ENCODE results near the gene SEC16A. TPM values are rescaled to one million over a fixed set of nuclear protein-coding genes. Genes with fewer than 3 reads are reported as not detected.

Gene SEC16A
- total RNA-seq, 6 experiments from 2014 or later, result 46.9 to 108 (median 72.0) TPM

- no peak for ATAC-seq
- H3K4me1 ChIP-seq, result no peaks in the 10 kb centered on the region
- TF ChIP-seq CTCF (IDR thresholded peaks at IDR 0.05), result no peak
- TF ChIP-seq POLR2A (IDR thresholded peaks at IDR 0.05), result no peak
- DNase-seq, result no peak
- H3K27ac ChIP-seq, result no peak overlapping the region
- WGBS (ENCODE audit: insufficient coverage, low coverage, low lambda C conversion rate, missing lambda C conversion rate), result 92% methylated on average over 5 of the region's 12 CpGs
- intact Hi-C loops (cut with DNase I), result no loop called here
- H3K36me3 ChIP-seq, result peaks cover 19 to 95% (median 78%) of the 10 kb centered on the region in 4 donors
- no peak overlapping the region for H3K4me3 ChIP-seq
- H3K27me3 ChIP-seq, result no peaks in the 10 kb centered on the region
- no peaks in the 10 kb centered on the region for H3K9me3 ChIP-seq
Measured at GRCh38 chr9:136470792-136471469, 11.9 kb downstream of the SEC16A start.

GRCh38 chr9:136470356-136470755 is 12.5 kb downstream of the SEC16A start:
- H3K4me1 ChIP-seq, result no peaks in the 10 kb centered on the region
- TF ChIP-seq POLR2A (IDR thresholded peaks at IDR 0.05) (no peak), CTCF (IDR thresholded peaks at IDR 0.05) (no peak)

GRCh38 chr9:136467766-136468165 is 15.1 kb downstream of the SEC16A start:
- H3K36me3 ChIP-seq, result peaks cover 20 to 99% (median 76%) of the 10 kb centered on the region in 4 donors
- intact Hi-C loops (cut with DNase I), result no loop called here
- ATAC-seq, result no peak

More at GRCh38 chr9:136470356-136470755, 12.5 kb downstream of the SEC16A start:
- WGBS (ENCODE audit: insufficient coverage, low coverage, low lambda C conversion rate, missing lambda C conversion rate), result 87% methylated on average over 6 of the region's 11 CpGs
- Histone ChIP-seq H3K4me3 (no peak overlapping the region), H3K27ac (no peak overlapping the region), H3K9me3 (no peaks in the 10 kb centered on the region), H3K27me3 (no peaks in the 10 kb centered on the region), H3K36me3 (peaks cover 16 to 95% (median 77%) of the 10 kb centered on the region in 4 donors)
- intact Hi-C loops (cut with DNase I), result no loop called here
- no peak for ATAC-seq
- DNase-seq, result no peak

DNA sequence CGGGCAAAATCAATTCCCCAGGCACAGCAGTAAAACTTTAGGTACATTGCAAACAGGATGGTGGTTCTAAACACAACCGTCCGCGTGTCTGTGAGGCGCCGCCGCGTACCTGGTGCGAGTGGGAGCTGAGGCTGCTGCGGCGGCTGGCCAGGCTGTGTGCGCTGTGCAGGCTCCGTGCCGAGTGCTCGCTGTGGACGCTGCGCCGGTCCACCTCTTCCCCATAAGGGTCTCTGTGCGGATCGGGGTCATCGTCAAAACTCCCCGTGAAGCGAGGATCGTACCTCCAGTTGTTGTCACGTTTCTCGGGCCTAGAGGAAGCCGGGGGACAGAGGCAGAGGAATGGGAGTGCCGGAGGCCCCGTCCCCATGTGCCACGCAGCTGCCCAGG is 16.7 kb downstream of the SEC16A start:
- no peak overlapping the region for H3K27ac ChIP-seq
- intact Hi-C loops (cut with DNase I), result no loop called here
- H3K9me3 ChIP-seq, result no peaks in the 10 kb centered on the region
- no peak for TF ChIP-seq POLR2A (IDR thresholded peaks at IDR 0.05)
- no peak for TF ChIP-seq CTCF (IDR thresholded peaks at IDR 0.05)
- H3K4me1 ChIP-seq, result no peaks in the 10 kb centered on the region
- peaks cover 21 to 98% (median 75%) of the 10 kb centered on the region in 4 donors for H3K36me3 ChIP-seq
- ATAC-seq (no peak), DNase-seq (no peak)
- H3K4me3 ChIP-seq, result no peak overlapping the region
- 94% methylated on average over 9 of the region's 30 CpGs for WGBS (ENCODE audit: insufficient coverage, low coverage, low lambda C conversion rate, missing lambda C conversion rate)
- H3K27me3 ChIP-seq, result no peaks in the 10 kb centered on the region

More at GRCh38 chr9:136467766-136468165, 15.1 kb downstream of the SEC16A start:
- DNase-seq, result no peak
- Histone ChIP-seq H3K9me3 (no peaks in the 10 kb centered on the region), H3K27me3 (no peaks in the 10 kb centered on the region), H3K4me1 (no peaks in the 10 kb centered on the region), H3K4me3 (no peak overlapping the region), H3K27ac (no peak overlapping the region)
- TF ChIP-seq POLR2A (IDR thresholded peaks at IDR 0.05) (no peak), CTCF (IDR thresholded peaks at IDR 0.05) (no peak)
- 76% methylated on average over 11 of the region's 15 CpGs for WGBS (ENCODE audit: insufficient coverage, low coverage, low lambda C conversion rate, missing lambda C conversion rate)
